HEK293 (cell line): Measurements from ENCODE around the gene ADAMTS12.

Source experiments
- ATF2 ChIP-seq: fragments of 450-650 bp; formaldehyde crosslinking; IDR thresholded peaks from 2 replicates; pipeline ENCODE4 v1.5.1; 2016; ENCODE audit warnings: missing biosample characterization, missing genetic modification characterization, low read depth
- BCL11A ChIP-seq: fragments of 450-650 bp; formaldehyde crosslinking; IDR thresholded peaks from 2 replicates; pipeline ENCODE4 v1.5.1; 2016; ENCODE audit warnings: low read depth, missing biosample characterization, missing genetic modification characterization
- CTCF ChIP-seq: fragments of 450-650 bp; formaldehyde crosslinking; IDR thresholded peaks from 2 replicates; pipeline ENCODE4 v1.5.1; 2016; ENCODE audit warnings: missing biosample characterization, missing genetic modification characterization
- GLIS2 ChIP-seq: fragments of 450-650 bp; formaldehyde crosslinking; IDR thresholded peaks from 2 replicates; pipeline ENCODE4 v1.5.1; 2016; ENCODE audit warnings: missing biosample characterization, missing genetic modification characterization
- ZBTB44 ChIP-seq: fragments of 450-650 bp; IDR thresholded peaks from 2 replicates; pipeline ENCODE4 v1.5.1; 2018; ENCODE audit warnings: missing biosample characterization, mild to moderate bottlenecking, missing genetic modification characterization
- ZNF23 ChIP-seq: fragments of 450-650 bp; formaldehyde crosslinking; IDR thresholded peaks from 2 replicates; pipeline ENCODE4 v1.5.1; 2016; ENCODE audit warnings: missing biosample characterization, missing genetic modification characterization, borderline replicate concordance
- ZNF362 ChIP-seq: fragments of 450-650 bp; formaldehyde crosslinking; IDR thresholded peaks from 2 replicates; pipeline ENCODE4 v1.5.1; 2016; ENCODE audit warnings: missing biosample characterization, missing genetic modification characterization
- ZNF510 ChIP-seq: fragments of 450-650 bp; formaldehyde crosslinking; IDR thresholded peaks from 2 replicates; pipeline ENCODE4 v1.5.1; 2018; ENCODE audit warnings: mild to moderate bottlenecking, missing genetic modification characterization, missing biosample characterization; ENCODE audit not compliant: insufficient replicate concordance
- ZNF658 ChIP-seq: fragments of 450-650 bp; formaldehyde crosslinking; IDR thresholded peaks from 2 replicates; pipeline ENCODE4; 2016; ENCODE audit warnings: missing biosample characterization, missing genetic modification characterization
- ZNF707 ChIP-seq: fragments of 450-650 bp; formaldehyde crosslinking; IDR thresholded peaks from 2 replicates; pipeline ENCODE4 v1.5.1; 2016; ENCODE audit warnings: missing biosample characterization, missing genetic modification characterization
- ZSCAN30 ChIP-seq: fragments of 450-650 bp; IDR thresholded peaks from 2 replicates; pipeline ENCODE4 v1.5.1; 2018; ENCODE audit warnings: missing biosample characterization, mild to moderate bottlenecking, missing genetic modification characterization, moderate library complexity
- ZXDB ChIP-seq: fragments of 450-650 bp; formaldehyde crosslinking; IDR thresholded peaks from 2 replicates; pipeline ENCODE4 v1.5.1; 2016; ENCODE audit warnings: missing biosample characterization, missing genetic modification characterization

- TF ChIP-seq GLIS2 (tag by site-specific recombination) = no peak
- TF ChIP-seq CTCF (tag by site-specific recombination) = no peak
- no peak for TF ChIP-seq ZNF510 (tag by site-specific recombination)
- TF ChIP-seq ZNF23 (tag by site-specific recombination) = no peak
- no peak for TF ChIP-seq ZNF658 (tag by site-specific recombination)
- no peak for TF ChIP-seq ZXDB (tag by site-specific recombination)
- no peak for TF ChIP-seq ZSCAN30
- no peak for TF ChIP-seq ZNF362
- TF ChIP-seq ZNF707 (tag by site-specific recombination) = no peak
- TF ChIP-seq BCL11A (tag by site-specific recombination) = no peak
- no peak for TF ChIP-seq ZBTB44 (tag by site-specific recombination)
- TF ChIP-seq ATF2 = no peak
Observed at GRCh38 chr5:33579152-33579551, 312.6 kb downstream of the ADAMTS12 start.
